GM21825 (cell line): ENCODE data around the gene NVL.
"Not testable (repeated sequence)": the region's sequence is repeated elsewhere in the genome, so short reads cannot be mapped to it uniquely, and the experiment has no call there.

Experiments
- ATAC-seq: cut with Tn5 transposase; IDR thresholded peaks from one replicate; pipeline ENCODE4 v1.9.1; 2021; ENCODE audit warnings: mild to moderate bottlenecking, moderate library complexity; ENCODE audit not compliant: unreplicated experiment

Gene NVL

DNA sequence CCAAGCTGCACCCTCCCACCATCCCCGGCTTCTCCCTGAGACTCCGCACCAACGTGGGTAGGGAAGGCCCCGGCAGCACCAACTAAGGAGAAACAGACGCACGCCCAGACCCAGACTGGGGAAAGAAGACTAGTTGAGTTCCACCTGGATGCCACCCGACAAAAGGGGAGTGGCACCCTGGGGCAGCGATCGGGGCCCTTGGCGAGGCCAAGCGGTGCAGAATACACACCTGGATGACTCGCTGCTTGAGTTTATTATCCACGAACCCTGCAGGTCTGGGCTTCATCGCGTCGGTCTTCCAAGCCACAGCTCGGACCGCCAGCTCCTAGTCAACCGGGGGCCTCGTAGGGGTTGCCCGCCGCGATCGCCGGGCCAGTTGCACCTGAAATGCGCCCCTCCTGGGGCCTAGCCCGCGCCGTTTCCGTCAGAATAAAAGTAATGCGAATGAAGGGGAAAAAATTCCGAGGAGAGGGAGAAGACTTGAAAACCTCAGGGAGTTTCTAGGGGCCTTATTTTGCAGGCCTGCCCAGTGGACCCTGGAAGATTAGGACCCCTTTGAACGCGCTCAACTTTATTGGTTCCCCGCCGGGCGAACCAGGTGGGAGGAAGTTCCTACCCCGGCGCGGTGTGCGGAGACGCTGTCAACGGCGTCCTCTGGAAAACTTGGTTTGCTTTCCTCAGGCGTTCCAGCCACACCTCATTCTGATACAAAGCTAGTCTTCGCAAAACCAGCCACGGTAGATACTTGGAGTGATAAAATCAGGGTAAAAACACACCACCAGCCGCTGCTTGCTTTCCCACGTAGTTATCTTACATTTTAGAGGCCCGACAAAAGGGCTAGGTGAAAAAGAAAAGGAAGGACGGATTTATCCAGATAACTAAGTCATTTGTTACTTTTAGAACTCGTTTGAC is at the start of gene NVL:
NVL (minus strand) TSS at position 331 of the 912 bp plus-strand sequence; CDS start at position 286, 45 bp downstream.
- peak; percentile 71 for ATAC-seq

DNA sequence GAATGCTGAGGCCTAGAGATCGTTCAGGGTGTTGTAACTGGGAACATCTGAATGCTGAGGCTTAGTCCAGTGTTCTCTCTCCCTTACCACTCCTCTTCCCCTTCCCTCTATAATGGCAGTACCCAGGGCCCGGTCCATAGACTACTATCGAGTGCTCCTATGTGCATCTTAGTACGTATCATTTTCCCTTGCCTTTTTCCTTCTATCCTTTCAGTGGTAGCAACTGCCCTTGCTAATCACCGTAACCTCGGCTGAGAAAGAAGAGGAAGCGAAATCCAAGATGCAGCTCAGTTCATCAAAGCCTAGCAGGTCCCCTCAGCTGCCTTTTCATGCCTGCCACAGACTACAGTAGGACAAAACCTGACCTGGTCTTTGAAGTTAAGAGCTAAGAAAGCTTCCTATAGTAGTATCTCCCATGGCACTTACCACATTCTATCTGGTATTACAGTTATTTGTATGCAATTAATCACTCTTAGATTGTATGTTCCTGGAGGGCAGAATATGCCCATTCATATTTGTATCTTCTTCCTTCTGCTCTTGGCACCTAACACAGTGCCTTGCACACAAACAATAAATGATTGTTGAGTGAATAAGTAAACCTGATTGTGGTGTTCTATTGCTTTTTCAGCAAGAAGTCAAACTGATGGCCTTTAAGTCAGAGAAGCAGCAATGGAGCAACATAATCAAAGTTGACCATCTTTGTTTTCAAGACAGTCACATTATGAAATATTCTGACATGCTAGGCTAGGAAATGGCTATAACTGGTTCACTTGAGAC is 49.1 kb upstream of the NVL start:
- peak; percentile 46 for ATAC-seq

DNA sequence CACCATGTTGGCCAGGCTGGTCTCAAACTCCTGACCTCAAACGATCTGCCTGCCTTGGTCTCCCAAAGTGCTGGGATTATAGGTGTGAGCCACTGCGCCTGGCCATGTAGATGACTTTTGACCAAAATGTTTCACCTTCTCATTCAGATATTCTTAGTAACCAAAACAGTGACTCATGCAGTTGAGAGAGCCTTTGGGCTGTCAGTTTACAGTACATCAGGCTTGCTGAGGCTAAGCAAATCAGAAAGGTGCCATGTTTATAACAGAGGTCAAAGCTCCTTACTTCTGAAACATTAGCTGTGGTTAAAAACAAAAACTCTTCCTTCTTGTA is 47.7 kb upstream of the NVL start:
- ATAC-seq: peak; percentile 52

GRCh38 chr1:224375059-224375458 is 45.1 kb upstream of the NVL start:
- no peak for ATAC-seq

DNA sequence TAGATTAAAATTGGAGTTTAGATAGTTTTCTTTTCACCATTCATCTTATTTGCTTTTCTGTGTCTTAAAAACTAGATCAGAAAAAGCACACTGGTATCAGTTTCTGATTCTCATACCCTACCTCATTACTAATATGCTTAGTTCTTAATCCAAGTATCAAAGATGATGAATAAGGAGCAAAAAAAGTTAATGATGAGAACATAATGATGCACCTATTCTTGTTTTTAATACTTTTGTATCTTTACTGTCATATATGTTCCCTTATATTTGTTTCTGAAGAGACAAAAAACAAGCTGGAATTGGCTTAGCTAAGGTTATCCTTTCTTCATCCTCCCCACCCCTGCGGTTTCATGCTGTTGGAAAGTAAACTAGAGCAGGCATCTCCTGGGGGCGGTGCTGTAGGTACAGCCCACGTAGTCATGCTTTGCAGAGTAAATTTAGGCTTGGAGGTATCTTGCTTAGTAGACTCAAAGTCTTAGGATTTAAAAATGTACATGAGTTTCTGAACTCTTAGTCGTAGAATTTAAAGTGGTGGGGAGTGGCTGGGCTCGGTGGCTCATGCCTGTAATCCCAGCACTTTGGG is 43.1 kb upstream of the NVL start:
- no peak for ATAC-seq

GRCh38 chr1:224368409-224368808 is 38.4 kb upstream of the NVL start:
- peak; percentile 83 for ATAC-seq

GRCh38 chr1:224359207-224359606 is 29.2 kb upstream of the NVL start:
- ATAC-seq: no peak

- no peak for ATAC-seq
These were observed 28.3 kb upstream of the NVL start for GRCh38 chr1:224358237-224358636.

DNA sequence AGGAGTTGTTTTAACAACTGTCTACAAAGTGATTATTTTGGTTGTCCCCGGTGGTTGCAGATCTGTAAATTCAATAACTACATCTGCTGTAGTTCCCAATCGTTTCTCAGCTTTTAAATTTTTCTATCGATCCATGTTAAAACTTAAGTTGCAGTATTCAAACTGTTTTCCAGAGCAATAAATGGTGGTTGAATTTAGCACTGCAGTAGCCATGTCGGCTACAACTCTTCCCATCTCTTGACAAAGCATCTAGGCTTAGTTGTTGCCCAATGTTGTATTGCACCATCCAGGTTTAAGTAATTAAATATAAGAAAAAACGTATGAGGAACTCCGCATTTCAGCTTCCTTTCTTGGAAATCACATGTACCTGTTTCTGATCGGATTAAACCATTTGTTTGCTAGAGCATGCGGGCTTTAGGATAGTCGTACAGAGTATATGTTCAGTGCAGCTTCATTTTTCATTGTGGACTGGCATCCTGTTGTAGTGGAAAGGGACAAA is 27.7 kb upstream of the NVL start:
- ATAC-seq: no peak

- peak; percentile 98 for ATAC-seq
These were observed 27.0 kb upstream of the NVL start, which contains the start of gene CNIH4 for GRCh38 chr1:224356685-224357625. CNIH4 (plus strand) TSS chr1:224356879; CDS start chr1:224356925, 46 bp downstream.

- no peak for ATAC-seq
These were observed 24.3 kb upstream of the NVL start for GRCh38 chr1:224353975-224354925.

DNA sequence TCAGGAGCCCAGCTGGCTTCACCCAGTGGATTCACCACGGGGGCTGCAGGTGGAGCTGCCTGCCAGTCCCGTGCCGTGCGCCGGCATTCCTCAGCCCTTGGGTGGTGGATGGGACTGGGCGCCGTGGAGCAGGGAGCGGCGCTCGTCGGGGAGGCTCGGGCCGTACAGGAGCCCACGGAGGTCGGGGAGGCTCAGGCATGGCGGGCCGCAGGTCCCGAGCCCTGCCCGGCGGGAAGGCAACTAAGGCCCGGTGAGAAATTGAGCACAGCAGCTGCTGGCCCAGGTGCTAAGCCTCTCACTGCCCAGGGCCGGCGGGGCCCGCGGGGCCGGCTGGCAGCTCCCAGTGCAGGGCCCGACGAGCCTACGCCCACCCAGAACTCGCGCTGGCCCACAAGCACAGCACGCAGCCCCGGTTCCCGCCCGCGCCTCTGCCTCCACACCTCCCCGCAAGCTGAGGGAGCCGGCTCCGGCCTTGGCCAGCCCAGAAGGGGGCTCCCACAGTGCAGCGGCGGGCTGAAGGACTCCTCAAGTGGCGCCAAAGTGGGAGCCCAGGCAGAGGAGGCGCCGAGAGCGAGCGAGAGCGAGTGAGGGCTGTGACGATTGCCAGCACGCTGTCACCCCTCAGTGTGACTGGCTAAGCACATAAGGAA is 22.6 kb upstream of the NVL start:
- not testable (repeated sequence) for ATAC-seq

- ATAC-seq: not testable (repeated sequence)
These were observed 19.7 kb upstream of the NVL start for GRCh38 chr1:224349716-224350115.

GRCh38 chr1:224348137-224348536 is 18.2 kb upstream of the NVL start:
- no peak for ATAC-seq

- ATAC-seq: no peak
These were observed 13.7 kb upstream of the NVL start for GRCh38 chr1:224343679-224344078.

- ATAC-seq: peak; percentile 87
These were observed 10.7 kb upstream of the NVL start for GRCh38 chr1:224340453-224341384.

GRCh38 chr1:224339442-224340033 is 9.6 kb upstream of the NVL start:
- no peak for ATAC-seq
